Activated naive CD4-positive, alpha-beta T cell treated with anti-CD3 and anti-CD28 coated beads, Interleukin-2, amount 50 U/mL, for 16 hours (primary cell): ENCODE results near the gene ATXN1L.
"Not testable (repeated sequence)": the region's sequence is repeated elsewhere in the genome, so short reads cannot be mapped to it uniquely, and the experiment has no call there.

ENCODE experiments used
- DNase-seq: peaks from one replicate; pipeline ENCODE4 v3.0.0-alpha.2; 2020

Gene ATXN1L

DNA sequence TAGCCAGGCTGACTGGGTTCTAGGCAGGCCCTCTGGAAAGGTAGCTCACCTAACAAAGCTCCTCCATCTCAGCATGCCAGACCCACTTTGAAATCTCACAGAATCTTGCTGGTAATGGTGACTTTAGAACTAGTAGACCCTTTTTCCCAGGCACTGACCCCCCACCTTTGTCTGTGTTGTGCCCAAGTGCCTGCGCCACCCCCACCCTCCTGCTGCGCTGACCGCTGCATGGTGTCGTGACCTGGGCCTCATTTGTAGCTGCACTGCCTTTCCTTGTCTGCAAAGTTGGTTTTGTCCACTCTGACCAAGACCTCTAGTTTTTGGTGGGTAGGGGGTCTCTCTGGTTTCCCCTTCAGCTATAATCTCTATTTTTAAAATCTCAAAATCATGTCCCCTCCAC lies 6.8 kb downstream of the ATXN1L start:
- DNase-seq, result no peak

DNA sequence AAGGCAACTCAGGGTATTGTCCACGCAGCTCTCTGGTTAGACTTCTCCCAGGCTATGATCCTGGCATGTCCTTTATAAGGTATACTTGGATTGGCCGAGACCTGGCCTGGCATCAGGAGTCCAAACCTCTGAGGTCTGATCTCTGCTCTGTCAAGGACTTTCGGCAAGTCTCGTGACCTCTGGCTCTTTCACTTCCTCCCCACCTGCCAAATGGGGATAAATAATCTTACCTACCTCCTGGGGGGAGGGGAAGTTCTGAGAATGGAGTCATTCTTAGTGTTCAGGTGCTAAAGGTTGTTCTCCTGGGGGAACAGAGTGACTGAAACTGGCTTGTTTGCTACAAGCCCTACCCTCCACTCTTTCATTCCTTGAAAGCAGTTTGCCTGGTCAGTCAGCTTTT lies 7.6 kb downstream of the ATXN1L start:
- no peak for DNase-seq

DNA sequence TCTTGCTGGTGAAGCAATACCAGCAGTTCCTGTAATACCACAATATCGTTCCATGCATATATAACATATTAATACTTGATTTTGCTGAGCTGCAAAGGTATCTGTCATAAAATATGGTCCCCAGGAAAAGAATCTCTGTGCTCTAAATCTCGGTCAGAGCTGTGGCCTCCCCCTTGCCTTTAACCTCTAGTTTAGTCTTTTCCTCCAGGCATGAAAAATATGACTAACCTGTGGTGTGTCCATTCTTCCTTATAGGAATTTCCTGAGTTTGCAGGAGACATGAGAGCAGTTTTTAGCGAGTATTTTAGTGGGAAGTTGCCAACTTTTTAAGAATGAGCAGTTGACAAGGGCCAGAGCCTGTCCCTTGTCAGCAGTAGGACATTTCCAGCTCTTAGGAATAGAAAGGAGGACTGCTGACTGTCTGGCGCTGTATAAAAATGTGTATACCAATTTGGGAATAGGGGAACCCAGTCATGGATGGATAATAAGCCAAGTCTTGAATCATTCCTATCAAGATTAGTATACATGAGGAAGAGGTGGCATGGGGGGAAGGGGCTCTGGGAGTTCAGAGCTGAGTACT lies 8.7 kb downstream of the ATXN1L start:
- DNase-seq, result no peak

DNA sequence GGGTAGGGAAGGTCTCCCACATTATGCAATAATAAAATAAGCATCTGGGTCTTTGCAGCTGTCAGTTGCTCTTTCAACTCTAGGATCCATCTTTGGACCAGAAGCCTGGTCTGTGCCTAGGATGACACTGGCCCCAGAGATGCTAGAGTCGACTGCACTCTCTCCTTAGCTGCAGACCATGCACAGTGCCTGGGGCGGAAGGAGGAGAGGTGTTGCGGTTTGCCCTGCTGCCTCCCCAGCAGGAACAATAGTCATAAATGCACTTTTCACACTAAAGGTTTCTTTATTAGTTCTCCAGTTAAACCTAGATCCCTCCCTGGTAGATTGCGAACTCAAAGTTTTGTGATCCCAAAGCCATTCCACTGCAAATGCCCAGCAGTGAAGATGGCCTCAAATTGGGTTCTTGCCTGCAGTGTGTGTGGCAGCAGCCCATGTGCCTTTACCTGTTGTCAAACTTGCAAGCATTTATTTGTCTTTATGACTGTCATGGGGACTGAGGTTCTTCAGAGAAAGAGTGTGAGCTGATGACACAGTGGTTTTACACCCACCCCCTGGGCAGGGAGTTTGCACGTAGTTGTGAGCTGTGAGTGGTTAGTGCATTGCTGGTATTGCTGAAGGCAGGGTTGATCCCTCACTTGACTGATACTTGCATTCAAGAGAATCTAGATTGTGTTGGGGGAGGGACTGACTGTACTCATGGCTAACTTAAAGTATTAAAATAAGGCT lies 10.3 kb downstream of the ATXN1L start:
- no peak for DNase-seq

DNA sequence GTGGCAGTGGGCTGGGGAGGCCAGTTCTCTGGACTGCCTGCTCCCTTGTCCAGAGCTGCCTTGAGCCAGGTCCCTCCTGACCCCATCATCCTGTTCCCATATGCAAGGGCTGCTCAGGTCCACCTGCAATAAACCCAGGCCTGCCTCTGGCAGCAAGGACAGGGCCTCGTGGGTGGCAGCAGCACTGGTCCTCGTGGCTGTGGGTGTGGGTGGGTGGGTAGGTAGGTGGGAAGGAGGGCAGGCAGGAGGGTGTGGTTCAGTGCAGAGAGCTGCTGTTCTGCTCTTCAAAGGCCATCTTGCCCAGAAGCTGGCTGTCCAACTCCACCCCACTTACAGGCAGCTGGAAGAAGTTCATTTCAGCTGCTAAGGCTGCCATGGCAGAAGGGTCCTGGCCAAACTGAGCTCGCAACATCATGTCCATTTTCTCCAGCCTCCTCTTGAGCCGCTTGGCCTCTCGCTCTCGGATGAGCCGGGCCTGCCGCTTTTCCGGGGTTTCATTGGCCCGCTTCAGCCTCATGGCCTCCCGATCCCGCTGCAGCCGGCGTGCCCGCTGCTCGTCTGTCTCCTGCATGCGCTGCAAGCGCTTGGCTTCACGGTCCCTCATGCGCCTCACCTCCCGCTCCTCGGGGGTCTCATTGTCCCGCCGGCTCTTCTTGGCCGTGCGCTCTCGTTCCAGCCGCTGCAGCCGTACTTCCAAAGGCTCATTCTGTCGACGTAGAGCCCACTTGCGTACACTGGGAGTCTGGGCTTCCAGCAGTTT lies 14.2 kb downstream of the ATXN1L start:
- no peak for DNase-seq

DNA sequence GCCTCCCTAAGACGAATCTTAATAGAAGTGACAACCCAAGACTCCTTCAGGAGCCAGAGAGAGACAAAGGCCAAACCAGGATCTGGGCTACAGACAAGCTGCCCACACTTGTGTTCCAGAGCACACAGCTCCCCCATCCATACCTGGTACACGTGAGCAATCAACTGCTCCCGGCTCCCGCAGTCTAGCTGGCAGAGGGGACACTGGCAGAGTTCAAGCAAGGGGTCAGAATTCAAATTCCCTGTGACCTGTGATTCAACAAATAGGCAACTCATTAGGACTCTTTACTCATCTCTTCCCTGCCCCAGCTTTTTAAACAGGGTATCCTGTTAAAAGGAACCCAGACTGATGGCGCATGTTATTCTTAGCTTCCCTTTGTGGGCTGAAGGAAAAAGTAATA lies 18.2 kb downstream of the ATXN1L start:
- DNase-seq, result no peak

DNA sequence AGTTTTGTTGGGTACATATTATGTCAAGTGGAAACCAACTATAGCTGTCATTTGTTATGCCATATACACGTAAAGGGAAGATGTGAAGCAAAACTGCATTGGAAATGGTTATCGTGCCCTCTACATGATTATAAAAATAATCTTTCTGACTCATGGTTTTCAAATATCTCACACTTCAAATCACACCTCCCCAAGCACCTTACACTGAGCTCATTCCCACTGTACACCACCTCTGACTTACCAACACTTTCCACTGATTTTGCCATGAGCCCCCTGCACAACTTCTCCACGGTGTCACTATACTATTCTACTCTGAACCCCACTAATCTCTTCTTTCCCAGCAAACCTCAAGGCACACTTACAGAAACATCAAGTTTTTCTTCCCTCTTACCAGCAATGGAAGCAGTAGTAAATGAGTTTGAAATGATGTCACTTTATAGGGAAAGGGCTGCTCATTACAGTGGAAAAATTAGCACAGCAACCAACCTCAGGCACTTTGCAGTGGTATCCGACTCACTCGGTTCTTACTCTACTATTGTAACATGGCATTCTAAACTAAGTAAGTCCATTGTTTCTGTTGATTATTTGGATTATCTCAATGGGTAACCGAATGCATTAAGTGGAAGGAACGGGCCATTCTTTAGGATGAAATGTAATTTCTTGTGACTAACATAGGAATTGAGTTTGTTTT lies 19.5 kb downstream of the ATXN1L start:
- DNase-seq, result no peak

DNA sequence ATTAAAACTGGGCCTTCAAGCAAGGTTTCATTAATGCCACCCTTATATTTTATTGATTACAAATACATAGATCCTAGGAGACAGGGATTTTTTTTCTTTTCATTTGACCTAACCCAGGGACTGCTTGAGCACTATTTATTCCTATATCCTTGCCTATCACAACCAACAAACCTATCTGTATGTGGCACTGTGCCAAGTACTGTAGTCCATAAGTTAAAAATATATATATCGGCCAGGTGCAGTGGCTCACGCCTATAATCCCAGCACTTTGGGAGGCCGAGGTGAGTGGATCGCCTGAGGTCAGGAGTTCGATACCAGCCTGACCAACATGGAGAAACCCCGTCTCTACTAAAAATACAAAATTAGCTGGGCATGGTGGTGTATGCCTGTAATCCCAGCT lies 21.4 kb downstream of the ATXN1L start:
- not testable (repeated sequence) for DNase-seq

DNA sequence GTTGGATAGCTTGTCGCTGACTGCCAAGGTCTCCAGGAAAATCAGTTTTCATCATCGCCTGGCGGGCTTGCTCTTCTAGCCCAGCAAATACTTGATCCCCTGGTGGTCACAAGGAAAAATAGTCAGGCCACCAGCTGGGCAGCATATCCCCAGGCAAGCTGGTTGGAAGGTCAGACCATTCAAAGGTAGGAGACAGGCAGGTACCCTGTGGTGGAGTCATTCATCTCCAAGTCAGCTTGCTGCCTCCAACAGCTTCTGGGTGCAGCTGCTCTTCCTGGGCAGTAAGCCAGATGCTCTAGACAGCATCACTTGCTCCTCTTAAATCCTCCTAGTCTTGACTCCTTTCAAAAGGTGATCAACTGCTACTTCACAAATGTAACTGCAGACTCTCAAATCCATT lies 22.2 kb downstream of the ATXN1L start:
- DNase-seq, result no peak

DNA sequence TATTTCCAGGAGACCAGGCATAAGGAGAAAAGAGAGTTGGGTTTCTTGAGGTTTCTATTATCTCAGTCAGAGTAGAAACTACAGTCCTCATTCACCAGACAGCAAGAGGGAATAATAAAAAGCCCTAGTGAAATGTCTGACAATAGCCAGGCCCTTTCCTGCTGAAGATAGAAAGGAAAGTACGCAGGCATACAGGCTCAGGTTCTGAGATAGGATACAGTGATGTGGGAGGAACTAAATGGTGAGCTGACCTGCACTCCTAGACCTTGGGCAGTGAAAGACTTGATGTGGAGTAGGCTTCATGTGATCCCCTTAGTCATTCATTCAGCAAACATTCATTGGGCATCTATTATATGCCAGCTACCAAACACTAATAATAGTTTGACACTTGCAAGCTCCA lies 23.3 kb downstream of the ATXN1L start:
- DNase-seq, result no peak

DNA sequence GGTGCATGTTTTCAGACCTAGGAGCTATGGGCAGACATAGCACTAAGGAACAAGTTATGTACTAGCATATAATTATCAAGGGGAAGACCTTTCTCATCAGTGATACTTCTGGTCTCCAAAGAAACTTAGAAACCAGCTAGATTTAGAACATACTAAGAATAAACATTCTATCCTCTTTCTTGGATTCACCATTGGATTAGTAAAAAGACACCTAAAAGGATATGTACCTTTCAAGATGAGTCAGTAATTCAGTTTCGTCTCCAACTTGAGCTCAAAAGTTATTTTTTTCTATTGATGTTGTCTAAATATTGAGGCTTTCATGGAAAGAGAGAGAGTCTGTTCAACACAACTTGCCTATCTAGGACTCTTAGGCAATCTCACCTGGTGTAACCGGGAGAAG lies 25.0 kb downstream of the ATXN1L start:
- DNase-seq, result no peak

DNA sequence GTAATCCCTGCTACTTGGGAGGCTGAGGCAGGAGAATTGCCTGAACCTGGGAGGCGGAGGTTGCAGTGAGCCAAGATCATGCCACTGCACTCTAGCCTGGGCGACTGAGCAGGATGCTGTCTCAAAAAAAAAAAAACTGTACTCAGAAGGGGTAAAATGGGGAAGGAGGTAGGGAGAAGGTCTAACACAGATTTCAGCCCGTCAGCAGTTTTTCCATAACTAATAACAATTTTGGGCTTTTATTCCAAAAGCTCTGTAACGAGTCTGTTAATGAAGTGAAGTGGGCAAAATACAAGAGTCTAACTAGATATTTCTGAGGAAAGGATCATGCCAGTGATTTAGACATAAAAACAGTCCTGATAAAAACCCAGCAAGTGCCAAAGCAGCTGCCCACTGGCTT lies 27.4 kb downstream of the ATXN1L start:
- DNase-seq, result no peak

DNA sequence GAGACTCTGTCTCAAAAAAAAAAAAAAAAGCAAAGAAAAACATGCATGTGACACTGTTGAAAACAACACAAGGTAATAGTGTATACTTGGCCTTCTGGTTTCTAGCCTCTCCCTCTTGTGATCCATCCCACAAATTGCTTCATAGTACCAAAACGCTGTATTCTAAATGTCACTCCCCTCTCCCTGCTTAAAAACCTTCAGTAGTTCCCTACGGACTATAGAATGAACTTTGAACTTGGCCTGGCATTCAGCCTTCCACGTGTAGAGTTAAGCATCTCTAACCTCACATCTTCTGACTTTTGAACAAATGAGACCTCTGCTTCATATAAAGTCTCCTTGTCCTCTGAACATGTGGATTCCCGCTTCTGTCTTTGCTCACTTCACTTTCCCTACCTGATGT lies 33.1 kb downstream of the ATXN1L start:
- DNase-seq, result no peak

DNA sequence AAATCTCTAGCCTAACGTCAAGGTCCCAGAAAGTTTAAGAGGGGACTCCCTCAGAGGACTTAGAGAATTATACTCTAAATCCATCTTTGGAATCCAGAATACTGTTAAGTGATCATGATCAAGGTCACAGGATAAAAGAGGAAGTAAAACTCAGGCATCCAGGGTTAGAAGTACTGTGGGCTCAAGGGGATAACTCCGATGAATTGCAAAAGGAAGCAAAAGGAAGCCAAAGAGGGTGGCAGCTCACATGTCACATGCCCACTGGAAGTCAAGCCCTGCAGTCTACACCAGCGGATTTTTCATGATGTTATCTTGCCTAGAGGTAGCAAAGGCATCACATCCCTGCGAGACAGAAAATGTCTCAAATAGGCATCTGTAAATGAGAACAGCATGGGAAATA lies 34.4 kb downstream of the ATXN1L start:
- no peak for DNase-seq

DNA sequence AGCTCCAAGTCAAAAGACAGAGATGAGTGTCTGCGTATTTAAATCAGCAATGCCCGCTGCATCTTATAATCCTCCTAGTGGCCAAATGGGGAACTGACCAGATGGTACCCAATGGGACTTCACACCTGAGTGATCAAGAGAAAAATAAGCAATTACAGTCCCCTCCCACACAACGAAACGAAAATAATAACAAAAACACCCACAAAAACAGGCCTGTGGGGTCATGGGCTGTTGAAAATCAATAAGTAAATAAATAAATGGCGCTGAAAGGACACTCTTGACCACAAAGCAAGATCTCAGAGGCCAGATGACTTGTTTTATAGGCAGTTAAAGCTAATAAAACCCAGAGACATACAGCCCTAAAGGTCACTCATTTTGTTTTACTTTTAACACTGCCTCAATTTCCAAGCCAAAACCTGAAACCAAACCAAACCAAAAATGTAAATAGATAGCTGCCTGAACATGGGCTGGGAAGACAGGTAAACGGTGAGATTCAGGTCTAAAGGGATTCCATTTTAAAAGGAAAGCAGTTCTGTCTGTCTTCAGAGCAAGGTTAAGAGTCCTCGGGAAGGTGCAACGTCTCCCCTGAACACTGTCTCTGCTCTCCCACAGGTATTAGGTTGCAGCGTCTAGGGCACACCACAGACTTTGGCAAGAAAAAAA lies 36.9 kb downstream of the ATXN1L start:
- peak; percentile 70 for DNase-seq

DNA sequence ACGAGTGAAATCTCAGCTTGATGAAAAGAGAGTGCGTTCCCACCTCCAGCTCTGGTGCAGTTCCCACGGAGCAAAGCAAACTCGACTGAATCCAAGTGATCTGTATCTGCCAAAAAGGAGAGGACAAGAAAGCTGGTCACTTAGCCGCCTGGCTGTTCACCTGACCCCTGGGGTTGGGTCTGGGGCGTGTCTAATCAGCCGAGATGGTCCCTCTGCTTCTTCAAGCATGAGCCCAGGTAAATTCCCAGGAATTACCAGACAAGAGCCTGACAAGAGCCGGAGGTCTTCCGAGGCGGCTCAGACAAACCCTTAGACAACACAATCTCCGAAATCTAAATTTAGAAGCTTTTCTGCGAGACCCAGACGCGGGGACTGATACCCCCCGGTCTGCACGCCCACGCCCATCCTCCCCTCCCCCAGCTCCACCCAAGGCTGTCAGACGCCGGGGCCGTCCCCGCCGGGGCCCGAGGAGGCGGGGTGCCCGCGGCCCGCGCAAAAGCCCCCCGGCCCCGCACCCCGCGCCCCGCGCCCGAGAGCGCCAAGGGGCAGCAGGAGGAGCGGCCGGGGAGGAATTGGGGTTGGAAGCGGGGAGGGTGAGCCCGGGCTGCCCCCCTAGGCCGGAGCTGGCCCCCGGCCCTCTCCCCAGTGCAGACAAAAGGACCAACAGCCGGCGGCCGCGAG lies 37.5 kb downstream of the ATXN1L start:
- peak; percentile 62 for DNase-seq

DNA sequence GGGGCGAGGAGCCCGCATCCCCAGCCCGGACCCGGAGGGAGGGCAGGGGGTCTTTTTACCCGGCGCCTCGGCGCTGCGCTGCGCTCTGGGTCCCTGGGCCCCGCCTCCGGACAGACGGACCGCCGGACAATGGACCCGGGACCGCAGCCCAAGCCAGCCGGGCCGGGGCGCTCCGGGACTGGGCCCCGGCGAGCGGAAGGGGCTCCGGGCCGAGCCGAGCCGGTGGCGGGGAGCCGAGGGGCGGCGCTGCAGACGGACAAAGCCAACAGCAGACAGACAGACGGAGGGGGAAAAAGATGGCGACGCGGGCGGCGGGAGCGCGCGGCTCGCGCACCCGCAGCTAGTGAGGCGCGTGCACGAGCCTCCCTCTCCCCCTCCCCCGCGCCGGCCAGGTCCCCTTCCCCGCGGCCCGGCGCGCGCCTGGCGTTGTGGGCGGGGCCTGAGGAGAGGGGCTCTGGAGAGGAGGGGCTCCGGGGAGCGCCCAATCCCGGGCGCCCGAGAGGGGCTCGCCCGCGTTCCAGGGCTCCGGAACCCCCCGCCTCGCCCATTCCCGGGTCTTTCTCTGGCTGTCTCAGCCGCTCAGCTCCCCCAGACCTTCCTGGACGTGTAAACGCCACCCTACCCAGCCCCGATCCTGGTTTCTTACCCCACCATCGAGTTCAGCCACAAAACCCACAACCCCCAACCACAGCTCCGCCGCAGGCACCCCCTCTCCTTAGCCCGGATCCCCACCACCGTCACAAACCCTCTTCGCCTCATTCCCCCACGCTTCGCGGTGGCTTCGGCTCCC lies 38.3 kb downstream of the ATXN1L start, which contains the start of gene ZNF821:
ZNF821 (minus strand) TSS at position 334 of the 790 bp plus-strand sequence. CDS start 4,236 bp downstream, outside the sequence.
- peak; percentile 73 for DNase-seq

DNA sequence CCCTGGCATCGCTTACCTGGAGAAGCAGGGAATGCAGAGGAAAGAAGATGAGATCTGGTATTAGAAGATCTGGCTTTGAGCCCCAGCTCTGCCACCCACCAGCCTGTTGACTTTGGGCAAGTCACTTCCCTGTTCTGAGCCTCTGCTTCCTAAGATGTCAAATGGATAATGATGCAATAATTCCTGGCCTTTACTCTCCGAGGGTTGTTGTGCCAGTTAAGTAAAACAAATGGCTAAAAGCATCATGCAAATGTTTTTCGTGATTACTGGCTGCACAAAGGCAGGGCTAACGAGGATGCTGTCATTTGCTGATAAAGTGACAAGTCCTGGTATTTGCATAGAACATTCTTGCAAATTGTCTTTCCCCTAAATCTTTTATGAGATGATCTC lies 39.5 kb downstream of the ATXN1L start:
- DNase-seq, result no peak

DNA sequence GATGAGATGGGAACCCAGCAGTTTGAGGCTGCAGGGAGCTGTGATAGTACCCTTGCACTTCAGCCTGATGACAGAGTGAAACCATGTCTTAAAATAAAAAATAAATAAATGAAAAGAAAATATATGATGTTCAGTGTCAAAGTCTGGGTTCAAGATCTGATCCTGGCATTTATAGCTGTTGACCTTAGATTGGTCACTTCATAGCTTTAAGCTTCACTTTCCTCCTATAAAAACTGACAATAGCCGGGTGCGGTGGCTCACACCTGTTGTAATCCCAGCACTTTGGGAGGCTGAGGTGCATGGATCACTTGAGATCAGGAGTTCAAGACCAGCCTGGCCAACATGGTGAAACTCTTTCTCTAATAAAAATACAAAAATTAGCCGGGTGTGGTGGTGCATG lies 43.4 kb downstream of the ATXN1L start:
- DNase-seq, result no peak

DNA sequence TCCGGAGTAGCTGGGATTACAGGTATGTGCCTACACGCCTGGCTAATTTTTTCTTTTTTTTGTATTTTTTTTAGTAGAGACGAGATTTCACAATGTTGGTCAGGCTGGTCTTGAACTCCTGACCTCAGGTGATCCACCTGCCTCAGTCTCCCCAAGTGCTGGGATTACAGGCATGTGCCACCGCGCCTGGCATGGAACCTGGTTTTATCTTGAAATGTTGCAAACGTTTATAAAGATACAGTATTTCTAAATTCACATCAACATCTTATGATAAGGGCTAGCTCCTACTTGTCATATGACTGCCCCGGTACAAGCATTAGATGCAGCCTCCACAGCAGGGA lies 48.1 kb downstream of the ATXN1L start:
- DNase-seq, result no peak

DNA sequence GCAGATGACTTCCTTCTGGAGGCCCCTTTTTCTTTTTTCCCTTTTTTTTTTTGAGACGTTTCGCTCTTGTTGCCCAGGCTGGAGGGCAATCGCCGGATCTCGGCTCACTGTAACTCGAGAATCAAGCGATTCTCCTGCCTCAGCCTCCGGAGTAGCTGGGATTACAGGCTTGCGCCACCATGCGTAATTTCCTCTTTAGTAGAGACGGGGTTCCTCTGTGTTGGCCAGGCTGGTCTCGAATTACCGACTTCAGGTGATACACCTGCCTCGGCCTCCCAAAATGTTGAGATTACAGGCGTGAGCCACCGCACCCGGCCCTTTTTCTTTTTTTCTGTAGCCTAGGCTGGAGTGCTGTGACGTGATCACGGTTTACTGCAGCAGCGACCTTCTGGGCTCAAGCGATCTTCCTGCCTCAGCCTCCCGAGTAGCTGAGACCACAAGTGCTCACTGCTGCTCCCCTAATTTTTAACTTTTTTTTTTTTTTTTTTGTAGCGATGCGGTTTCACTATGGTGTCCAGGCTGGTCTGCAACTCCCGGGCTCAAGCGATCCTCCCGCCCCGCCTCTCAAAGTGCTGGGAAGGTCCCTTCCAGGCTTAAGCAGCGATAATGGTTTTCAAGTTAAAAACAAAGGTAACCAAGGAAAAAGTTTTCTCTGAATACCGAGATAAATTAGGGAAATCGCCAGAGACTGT lies 48.6 kb downstream of the ATXN1L start:
- DNase-seq, result peak; percentile 22
